GM12878 (cell line): ENCODE data around the gene BBS12. TPM values are rescaled to one million over a fixed set of nuclear protein-coding genes. Genes with fewer than 3 reads are reported as not detected.

Source experiments
- ATAC-seq: fragments of 200-7000 bp; cut with Tn5 transposase; 3 replicates; pipeline ENCODE4 v1.9.1; 2020; ENCODE audit warnings: mild to moderate bottlenecking, moderate library complexity
- BruUV-seq: library from RNA; stranded (reverse); fragments of 400-500 nt; replicated peaks from 2 replicates; lab custom pipeline; 2021; lab: Mats Ljungman, UMichigan
- CTCF ChIA-PET: fragments of 300-600 bp; sonication (Branson Sonifier 250); formaldehyde crosslinking; extraction: SDS; loops from one replicate; lab custom pipeline; 2021; ENCODE audit warnings: inconsistent platforms; lab: Yijun Ruan, JAX
- POLR2A ChIA-PET: fragments of 350-600 bp; formaldehyde crosslinking; extraction: SDS; loops from one replicate; lab custom pipeline; 2021; ENCODE audit warnings: inconsistent platforms; lab: Charles Lee
- RAD21 ChIA-PET: fragments of 300-600 bp; sonication (Branson Sonifier 250); formaldehyde crosslinking; loops from one replicate; lab custom pipeline; 2023; ENCODE audit warnings: antibody characterized with exemption; ENCODE audit not compliant: unreplicated experiment; lab: Charles Lee
- SMC1A ChIA-PET: fragments of 300-600 bp; sonication (Branson Sonifier 250); formaldehyde crosslinking; loops from one replicate; lab custom pipeline; 2023; ENCODE audit not compliant: unreplicated experiment, uncharacterized antibody; lab: Charles Lee
- DNase-seq: peaks from one replicate; pipeline ENCODE4 v3.0.0-alpha.2; 2011; ENCODE audit warnings: low read depth, low spot score
- FAIRE-seq: peaks from 3 replicates; lab custom pipeline; 2011; peaks lifted over from hg19 to GRCh38; lab: Jason Lieb, UNC
- H2AFZ ChIP-seq: 2 replicates; pipeline ENCODE4 v1.6.0; 2011; ENCODE audit warnings: low read depth, low read length, control low read depth; ENCODE audit not compliant: control insufficient read depth
- H3K27ac ChIP-seq: 2 replicates; pipeline ENCODE4 v1.5.1; 2011; ENCODE audit warnings: control low read depth; ENCODE audit not compliant: control insufficient read depth, insufficient read depth
- H3K27me3 ChIP-seq, 2 experiments: replicated peaks in 1 of 2; 2 replicates each; pipeline versions ENCODE4 v1.6.0 to v1.6.1; 2011; ENCODE audit warnings: low read length in 1 of 2; ENCODE audit not compliant: control insufficient read depth in 2 of 2, insufficient read depth in 2 of 2
- H3K36me3 ChIP-seq, 2 experiments: 2 replicates each; pipeline ENCODE4 v1.5.1; 2011; ENCODE audit warnings: low read length in 1 of 2; ENCODE audit not compliant: control insufficient read depth in 2 of 2, insufficient read depth in 2 of 2
- H3K4me1 ChIP-seq: 2 replicates; pipeline ENCODE4 v1.6.1; 2011; ENCODE audit warnings: mild to moderate bottlenecking, low read length, moderate library complexity, mixed read lengths; ENCODE audit not compliant: control insufficient read depth, insufficient read depth
- H3K4me2 ChIP-seq: 2 replicates; pipeline ENCODE4 v1.6.0; 2011; ENCODE audit warnings: control low read depth; ENCODE audit not compliant: control insufficient read depth, insufficient read depth
- H3K4me3 ChIP-seq: fragments of 200-600 bp; sonication (generic); 2 replicates; pipeline ENCODE4 v1.5.1; 2016
- H3K79me2 ChIP-seq: 2 replicates; pipeline ENCODE4 v1.6.0; 2011; ENCODE audit warnings: low read length; ENCODE audit not compliant: control insufficient read depth, insufficient read depth
- H3K9ac ChIP-seq: 2 replicates; pipeline ENCODE4 v1.8.0; 2011; ENCODE audit warnings: low read length, control low read depth, mixed read lengths; ENCODE audit not compliant: control insufficient read depth, insufficient read depth
- H3K9me3 ChIP-seq: replicated peaks from 3 replicates; pipeline ENCODE4 v1.5.1; 2011; ENCODE audit warnings: mild to moderate bottlenecking, low read length; ENCODE audit not compliant: control insufficient read depth, insufficient read depth
- H4K20me1 ChIP-seq: 2 replicates; pipeline ENCODE4 v1.6.0; 2011; ENCODE audit not compliant: control insufficient read depth, insufficient read depth
- ATF7 ChIP-seq: fragments of 450-650 bp; IDR thresholded peaks from 2 replicates; pipeline ENCODE4 v1.6.1; 2016; ENCODE audit warnings: low read depth, mild to moderate bottlenecking
- CBX3 ChIP-seq: fragments of 200-600 bp; sonication (generic); IDR thresholded peaks from 2 replicates; pipeline ENCODE4 v1.6.1; 2016; ENCODE audit warnings: low read depth, borderline replicate concordance
- CHD4 ChIP-seq: fragments of 200-600 bp; sonication (generic); IDR thresholded peaks from 2 replicates; pipeline ENCODE4 v1.6.1; 2016; ENCODE audit warnings: mild to moderate bottlenecking
- EED ChIP-seq: sonication (generic); IDR thresholded peaks from 2 replicates; pipeline ENCODE4 v1.6.1; 2016; ENCODE audit warnings: antibody characterized with exemption, low read depth
- ESRRA ChIP-seq: IDR thresholded peaks from 2 replicates; pipeline ENCODE4 v1.6.1; 2012; ENCODE audit warnings: mild to moderate bottlenecking, low read length, improper control_type of control experiment
- HDAC2 ChIP-seq: fragments of 200-600 bp; sonication (generic); IDR thresholded peaks from 2 replicates; pipeline ENCODE4 v1.6.1; 2017
- MAX ChIP-seq: IDR thresholded peaks from 2 replicates; pipeline ENCODE4 v1.6.1; 2012; ENCODE audit warnings: low read depth, low read length, improper control_type of control experiment
- MEF2A ChIP-seq: IDR thresholded peaks from 2 replicates; pipeline ENCODE4 v1.6.1; 2011; ENCODE audit warnings: low read depth, mild to moderate bottlenecking, low read length, moderate library complexity; ENCODE audit not compliant: insufficient read depth
- MTA3 ChIP-seq: IDR thresholded peaks from 2 replicates; pipeline ENCODE4 v1.6.1; 2012; ENCODE audit warnings: low read length, inconsistent platforms, borderline replicate concordance
- PML ChIP-seq: IDR thresholded peaks from 2 replicates; pipeline ENCODE4 v1.6.1; 2012; ENCODE audit warnings: low read length, inconsistent platforms
- POLR2AphosphoS5 ChIP-seq: IDR thresholded peaks from 2 replicates; pipeline ENCODE4 v1.6.1; 2011; ENCODE audit warnings: mild to moderate bottlenecking, low read length, inconsistent platforms
- RUNX3 ChIP-seq: IDR thresholded peaks from 2 replicates; pipeline ENCODE4 v1.6.1; 2012; ENCODE audit warnings: low read length, inconsistent platforms
- SMAD1 ChIP-seq: fragments of 450-650 bp; IDR thresholded peaks from 2 replicates; pipeline ENCODE4 v1.6.1; 2018; ENCODE audit warnings: mild to moderate bottlenecking, low read depth; ENCODE audit not compliant: partially characterized antibody
- SRF ChIP-seq, 2 experiments: IDR thresholded peaks; 2 replicates each; pipeline ENCODE4 v1.6.1; 2011; ENCODE audit warnings: low read depth in 2 of 2, low read length in 2 of 2, mild to moderate bottlenecking in 1 of 2, moderate library complexity in 1 of 2
- ZNF207 ChIP-seq: fragments of 450-650 bp; IDR thresholded peaks from 2 replicates; pipeline ENCODE4 v1.6.1; 2014; ENCODE audit warnings: antibody characterized with exemption, mild to moderate bottlenecking, borderline replicate concordance
- WGBS: methylation state at CpG from one replicate; pipeline ENCODE4 v1.1.6; 2016; ENCODE audit warnings: low lambda C conversion rate; ENCODE audit not compliant: insufficient replicate concordance, insufficient coverage; ENCODE audit errors: missing lambda C conversion rate; 5-methylcytosine and 5-hydroxymethylcytosine counted together
- in situ Hi-C: fragments of 300-500 bp; cut with MboI; formaldehyde crosslinking; loops from 9 replicates; pipeline ENCODE4 v1.14.3; 2018; ENCODE audit warnings: mixed read lengths
- intact Hi-C: fragments of 100-400 bp; cut with micrococcal nuclease; formaldehyde crosslinking; loops from one replicate; pipeline ENCODE4 v1.14.2; 2022; ENCODE audit not compliant: unreplicated experiment
- polyA plus RNA-seq, 11 experiments: library from polyadenylated mRNA; depleted of rRNA in 4 of 11; unstranded in 6 of 11; stranded (reverse) in 5 of 11; fragments of >200 nt; fragmentation: Nextera tagmentation in 4 of 11; fragmentation: Illumina TruSeq in 1 of 11; extraction: Ambion mirVana in 4 of 11; extraction: Trizol in 1 of 11; gene quantifications; 1 replicate in 1 of 11; 2 replicates in 10 of 11; pipeline versions ENCODE4 v1.2.1 to v1.2.3, GENCODE V29; 2011 to 2016; ENCODE audit warnings: inconsistent platforms in 2 of 11, missing spikeins in 2 of 11, low read depth in 1 of 11
- total RNA-seq, 4 experiments: library from RNA; depleted of rRNA in 3 of 4; stranded (reverse); fragments of >200 nt in 3 of 4; fragmentation: Illumina TruSeq in 1 of 4; extraction: Trizol in 1 of 4; gene quantifications; 2 replicates each; pipeline versions ENCODE4 v1.2.1 to v1.2.3, GENCODE V29; 2013 to 2021
- TF ChIP-seq, protein P1 (sequence below): fragments of 450-650 bp; IDR thresholded peaks from 2 replicates; pipeline ENCODE4 v1.6.1; 2017; ENCODE audit warnings: mild to moderate bottlenecking, moderate library complexity
- TF ChIP-seq, protein P2 (sequence below): fragments of 450-650 bp; IDR thresholded peaks from 2 replicates; pipeline ENCODE4 v1.6.1; 2014; ENCODE audit warnings: mild to moderate bottlenecking

BBS12 gene
- total and polyA plus RNA-seq, 10 of the 15 experiments (the other 5 are each of a cell fraction or from before 2014, with no cell fraction given) = 0.15 to 0.63 (median 0.42) TPM

DNA sequence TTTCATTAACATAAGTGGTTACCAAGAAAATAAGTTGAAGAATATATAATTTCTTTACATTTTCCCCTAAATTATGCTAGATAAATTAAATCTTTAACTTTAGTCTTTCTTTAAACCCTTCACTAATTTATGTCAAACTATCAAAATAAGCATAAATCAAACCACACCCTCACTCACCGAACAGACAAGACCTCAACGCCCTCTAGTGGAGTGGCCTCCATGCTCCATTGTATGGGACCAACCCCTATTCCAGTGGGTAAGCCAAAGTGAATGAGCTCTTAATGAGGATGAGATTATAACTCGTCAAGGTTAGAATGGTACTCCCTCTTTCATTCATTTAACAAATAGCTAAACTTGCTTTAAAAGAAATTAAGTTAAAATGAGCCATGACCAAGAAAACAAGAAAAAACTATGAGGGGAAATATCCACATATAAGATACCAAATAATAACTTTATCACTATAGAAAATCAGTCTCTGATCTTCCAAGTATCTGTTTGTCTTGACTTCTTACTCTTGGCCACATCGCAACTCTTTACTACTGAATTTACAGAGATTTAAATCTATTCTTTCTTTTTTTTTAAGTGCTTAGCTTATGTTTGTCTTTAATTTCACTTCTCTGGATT lies 15.6 kb upstream of the BBS12 start (continued):
- TF ChIP-seq, protein P1, sequence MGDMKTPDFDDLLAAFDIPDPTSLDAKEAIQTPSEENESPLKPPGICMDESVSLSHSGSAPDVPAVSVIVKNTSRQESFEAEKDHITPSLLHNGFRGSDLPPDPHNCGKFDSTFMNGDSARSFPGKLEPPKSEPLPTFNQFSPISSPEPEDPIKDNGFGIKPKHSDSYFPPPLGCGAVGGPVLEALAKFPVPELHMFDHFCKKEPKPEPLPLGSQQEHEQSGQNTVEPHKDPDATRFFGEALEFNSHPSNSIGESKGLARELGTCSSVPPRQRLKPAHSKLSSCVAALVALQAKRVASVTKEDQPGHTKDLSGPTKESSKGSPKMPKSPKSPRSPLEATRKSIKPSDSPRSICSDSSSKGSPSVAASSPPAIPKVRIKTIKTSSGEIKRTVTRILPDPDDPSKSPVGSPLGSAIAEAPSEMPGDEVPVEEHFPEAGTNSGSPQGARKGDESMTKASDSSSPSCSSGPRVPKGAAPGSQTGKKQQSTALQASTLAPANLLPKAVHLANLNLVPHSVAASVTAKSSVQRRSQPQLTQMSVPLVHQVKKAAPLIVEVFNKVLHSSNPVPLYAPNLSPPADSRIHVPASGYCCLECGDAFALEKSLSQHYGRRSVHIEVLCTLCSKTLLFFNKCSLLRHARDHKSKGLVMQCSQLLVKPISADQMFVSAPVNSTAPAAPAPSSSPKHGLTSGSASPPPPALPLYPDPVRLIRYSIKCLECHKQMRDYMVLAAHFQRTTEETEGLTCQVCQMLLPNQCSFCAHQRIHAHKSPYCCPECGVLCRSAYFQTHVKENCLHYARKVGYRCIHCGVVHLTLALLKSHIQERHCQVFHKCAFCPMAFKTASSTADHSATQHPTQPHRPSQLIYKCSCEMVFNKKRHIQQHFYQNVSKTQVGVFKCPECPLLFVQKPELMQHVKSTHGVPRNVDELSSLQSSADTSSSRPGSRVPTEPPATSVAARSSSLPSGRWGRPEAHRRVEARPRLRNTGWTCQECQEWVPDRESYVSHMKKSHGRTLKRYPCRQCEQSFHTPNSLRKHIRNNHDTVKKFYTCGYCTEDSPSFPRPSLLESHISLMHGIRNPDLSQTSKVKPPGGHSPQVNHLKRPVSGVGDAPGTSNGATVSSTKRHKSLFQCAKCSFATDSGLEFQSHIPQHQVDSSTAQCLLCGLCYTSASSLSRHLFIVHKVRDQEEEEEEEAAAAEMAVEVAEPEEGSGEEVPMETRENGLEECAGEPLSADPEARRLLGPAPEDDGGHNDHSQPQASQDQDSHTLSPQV = no peak
- TF ChIP-seq MTA3 = no peak
- TF ChIP-seq, all 136 proteins: peak for 5

GRCh38 chr4:122718281-122718680 lies 14.2 kb upstream of the BBS12 start:
- no peak overlapping the region for H3K4me3 ChIP-seq
- no peak overlapping the region for H3K4me2 ChIP-seq
- H3K36me3 ChIP-seq = no peaks in the 10 kb centered on the region
- ChIA-PET POLR2A (no interaction called here), CTCF (interaction anchor here (1.3 to 5.2 kb wide), 8 partner anchors 11 to 212 kb away, joined by 3 to 55 read pairs (median 5); partner anchors contain the start of gene BBS12), RAD21 (interaction anchor here (0.8 to 1.2 kb wide), 2 partner anchors 13 to 118 kb away, joined by 3 read pairs; no protein-coding TSS in a partner anchor), SMC1A (interaction anchor here (0.7 to 1.6 kb wide), 3 partner anchors 13 to 212 kb away, joined by 3 to 8 read pairs (median 4); no protein-coding TSS in a partner anchor)
- no TSS peak for BruUV-seq
- no peak overlapping the region for H3K9ac ChIP-seq
- H3K9me3 ChIP-seq = no peaks in the 10 kb centered on the region
- ATAC-seq (no peak), DNase-seq (no peak), FAIRE-seq (no peak)
- no peaks in the 10 kb centered on the region for H4K20me1 ChIP-seq
- in situ Hi-C loops (no loop called here), intact Hi-C loops (loop anchor here (5.0 kb wide), 1 partner anchor 61 kb away; no protein-coding TSS in a partner anchor)
- 53% methylated on average over 2 of the region's 2 CpGs for WGBS
- H2AFZ ChIP-seq = no peak overlapping the region
- no peak overlapping the region for H3K27ac ChIP-seq
- peaks cover 0 to under 1% of the 10 kb centered on the region in 2 experiments; a peak in 1 of 4 replicates for H3K27me3 ChIP-seq
- no peaks in the 10 kb centered on the region for H3K4me1 ChIP-seq
- TF ChIP-seq ESRRA = no peak
- no peak for TF ChIP-seq MEF2A
- no peak for TF ChIP-seq RUNX3
- TF ChIP-seq ZNF207 = no peak
- no peak for TF ChIP-seq POLR2AphosphoS5
- no peak for TF ChIP-seq CHD4
- TF ChIP-seq SMAD1 = no peak
- no peak for TF ChIP-seq MAX
- TF ChIP-seq PML = no peak
- no peak for TF ChIP-seq CBX3
- TF ChIP-seq HDAC2 = no peak
- TF ChIP-seq, protein P2, sequence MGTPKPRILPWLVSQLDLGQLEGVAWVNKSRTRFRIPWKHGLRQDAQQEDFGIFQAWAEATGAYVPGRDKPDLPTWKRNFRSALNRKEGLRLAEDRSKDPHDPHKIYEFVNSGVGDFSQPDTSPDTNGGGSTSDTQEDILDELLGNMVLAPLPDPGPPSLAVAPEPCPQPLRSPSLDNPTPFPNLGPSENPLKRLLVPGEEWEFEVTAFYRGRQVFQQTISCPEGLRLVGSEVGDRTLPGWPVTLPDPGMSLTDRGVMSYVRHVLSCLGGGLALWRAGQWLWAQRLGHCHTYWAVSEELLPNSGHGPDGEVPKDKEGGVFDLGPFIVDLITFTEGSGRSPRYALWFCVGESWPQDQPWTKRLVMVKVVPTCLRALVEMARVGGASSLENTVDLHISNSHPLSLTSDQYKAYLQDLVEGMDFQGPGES = no peak
- TF ChIP-seq EED = no peak
- no peak for TF ChIP-seq SRF (IDR thresholded peaks at IDR 0.05; ENCODE audit: low read depth in 2 of 2, low read length in 2 of 2)
- no peak for TF ChIP-seq ATF7
- H3K79me2 ChIP-seq = no peaks in the 10 kb centered on the region
